RCC 7860 (cell line): Measurements from ENCODE around the gene ATP2C2.

Experiments used
- DNase-seq: peaks from one replicate; pipeline ENCODE4 v3.0.0-alpha.2; 2015; ENCODE audit warnings: low spot score
- FAIRE-seq: peaks from 2 replicates; lab custom pipeline; 2012; peaks lifted over from hg19 to GRCh38; lab: Jason Lieb, UNC

Gene ATP2C2

GRCh38 chr16:84505249-84506187 lies 137.2 kb downstream of the ATP2C2 start:
- no peak for FAIRE-seq
- DNase-seq, result no peak

DNA sequence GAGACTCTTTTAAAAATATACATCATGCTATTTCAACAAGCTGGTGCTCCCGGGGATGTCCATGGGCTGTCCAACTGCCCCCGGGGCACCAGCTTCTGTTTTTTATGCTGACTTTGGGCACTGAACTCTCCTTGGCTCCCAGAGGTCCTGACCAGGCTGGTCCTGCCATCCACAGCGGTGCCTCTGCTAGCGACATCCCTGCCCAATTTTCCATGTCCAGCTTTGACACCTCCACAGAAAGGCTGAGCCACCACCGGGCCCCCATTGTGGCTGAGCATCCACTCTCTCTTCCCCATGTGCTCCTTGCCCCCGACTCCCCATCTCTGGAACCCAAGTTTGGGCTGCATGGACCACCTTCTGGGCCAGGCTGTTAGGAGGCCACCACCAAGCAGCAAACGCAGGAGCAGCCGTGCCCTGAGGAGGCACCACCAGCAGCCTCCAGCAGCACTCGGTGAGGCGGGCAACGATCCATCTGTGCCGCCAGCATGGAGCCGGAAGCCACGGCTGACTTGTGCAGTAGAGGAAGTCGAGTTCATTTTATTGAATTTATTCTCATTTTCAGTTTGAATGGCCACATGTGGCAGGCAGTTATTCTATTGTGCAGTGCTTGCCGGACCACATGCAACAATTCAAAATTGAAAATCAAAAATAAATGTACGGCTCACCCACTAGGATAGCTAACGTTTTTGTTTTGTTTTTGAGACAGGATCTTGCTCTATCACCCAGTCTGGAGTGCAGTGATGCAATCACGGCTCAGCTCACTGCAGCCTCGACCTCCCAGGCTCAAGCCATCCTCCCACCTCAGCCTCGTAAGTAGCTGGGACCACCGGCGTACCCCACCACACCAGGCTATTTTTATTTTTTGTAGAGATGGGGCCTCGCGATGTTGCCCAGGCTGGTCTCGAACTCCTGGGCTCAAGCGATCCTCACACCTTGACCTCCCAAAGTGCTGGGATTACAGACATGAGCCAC lies 139.0 kb downstream of the ATP2C2 start:
- FAIRE-seq (no peak), DNase-seq (no peak)

GRCh38 chr16:84508502-84508901 lies 140.2 kb downstream of the ATP2C2 start:
- FAIRE-seq, result no peak
- no peak for DNase-seq

GRCh38 chr16:84509032-84509950 lies 141.0 kb downstream of the ATP2C2 start:
- FAIRE-seq (no peak), DNase-seq (no peak)

- DNase-seq (peak; percentile 61), FAIRE-seq (no peak)
Measured at GRCh38 chr16:84511180-84511800, 143.0 kb downstream of the ATP2C2 start.

GRCh38 chr16:84511831-84512230 lies 143.5 kb downstream of the ATP2C2 start:
- no peak for DNase-seq
- no peak for FAIRE-seq

DNA sequence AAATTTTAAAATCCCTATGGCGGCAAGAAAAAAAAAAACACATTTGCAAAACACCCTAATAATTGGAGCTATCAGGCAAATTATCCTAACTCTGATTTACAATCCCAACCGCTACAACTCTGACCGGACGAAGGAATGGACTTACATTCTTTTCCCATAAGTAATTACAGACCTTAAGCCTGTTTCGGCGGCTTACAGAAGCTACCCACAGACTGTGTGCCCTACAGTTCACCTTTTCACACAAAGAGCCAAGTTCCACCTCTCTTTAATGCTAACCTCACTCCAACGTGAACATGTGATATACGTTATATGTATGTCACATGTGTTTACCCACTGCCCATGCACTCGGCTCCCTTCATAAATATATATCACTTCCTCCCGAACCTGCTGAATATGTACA lies 144.8 kb downstream of the ATP2C2 start:
- DNase-seq, result no peak
- FAIRE-seq, result no peak

DNA sequence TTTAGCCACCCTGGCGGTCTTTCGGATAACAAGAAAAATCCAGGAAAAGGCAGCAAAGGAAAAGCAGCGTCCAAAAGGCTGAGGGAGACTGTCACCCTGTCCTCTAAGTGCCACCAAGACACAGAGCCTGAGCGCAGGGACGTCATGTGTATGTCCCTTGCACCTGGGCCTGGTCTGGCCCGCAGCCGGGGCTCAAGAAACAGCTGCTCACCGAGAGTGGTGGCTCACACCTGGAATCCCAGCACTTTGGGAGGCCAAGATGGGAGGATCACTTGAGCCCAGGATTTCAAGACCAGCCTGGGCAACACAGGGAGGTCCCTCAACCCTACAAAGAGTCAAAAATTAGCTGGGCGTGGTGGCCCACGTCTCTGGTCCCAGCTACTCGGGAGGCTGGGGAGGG lies 145.3 kb downstream of the ATP2C2 start:
- DNase-seq (no peak), FAIRE-seq (no peak)
